Measurements from ENCODE around the gene NR2F1-AS1.
"Not testable (repeated sequence)": the region's sequence is repeated elsewhere in the genome, so short reads cannot be mapped to it uniquely, and the experiment has no call there.

NR2F1-AS1 gene

DNA sequence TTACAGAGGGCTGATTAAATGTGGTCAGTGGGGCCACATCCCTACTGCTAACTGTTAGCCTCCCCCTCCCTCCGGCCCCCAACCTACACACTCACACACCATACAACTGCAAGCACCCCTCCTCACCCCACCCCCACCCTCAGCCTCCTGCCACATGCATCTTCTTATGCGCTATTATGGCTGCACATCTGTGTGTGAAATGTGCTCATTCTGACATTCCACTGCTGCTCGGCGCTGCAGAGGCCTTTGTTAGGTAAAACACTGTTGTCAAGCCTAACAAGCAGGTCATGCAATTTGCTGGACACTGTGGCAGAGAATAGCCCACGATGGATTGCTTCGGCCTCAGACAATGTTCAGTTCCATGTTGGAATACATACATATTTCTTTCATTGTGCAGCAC, 173.6 kb downstream of the NR2F1-AS1 start:
- Histone ChIP-seq H3K4me1 (ENCODE audit: insufficient read depth, low read length) (0 out of 2 replicates have a peak, but pooled peaks cover 10% of the 10 kb centered on the region), H3K36me3 (ENCODE audit: insufficient read depth, low read length) (no peaks in the 10 kb centered on the region), H3K9ac (ENCODE audit: low read depth, low read length) (no peak overlapping the region), H3K9me3 (ENCODE audit: control insufficient read depth, insufficient read depth, low read length) (no peaks in the 10 kb centered on the region)

- Histone ChIP-seq H3K36me3 (ENCODE audit: insufficient read depth, low read length) (no peaks in the 10 kb centered on the region), H3K9me3 (ENCODE audit: control insufficient read depth, insufficient read depth, low read length) (no peaks in the 10 kb centered on the region), H3K4me1 (ENCODE audit: insufficient read depth, low read length) (0 out of 2 replicates have a peak, but pooled peaks cover 10% of the 10 kb centered on the region), H3K9ac (ENCODE audit: low read depth, low read length) (no peak overlapping the region)
Observed at GRCh38 chr5:93406971-93407401, 174.0 kb downstream of the NR2F1-AS1 start.

GRCh38 chr5:93404246-93404645, 176.8 kb downstream of the NR2F1-AS1 start:
- Histone ChIP-seq H3K36me3 (ENCODE audit: insufficient read depth, low read length) (no peaks in the 10 kb centered on the region), H3K9me3 (ENCODE audit: control insufficient read depth, insufficient read depth, low read length) (no peaks in the 10 kb centered on the region), H3K4me1 (ENCODE audit: insufficient read depth, low read length) (0 out of 2 replicates have a peak, but pooled peaks cover 10% of the 10 kb centered on the region), H3K9ac (ENCODE audit: low read depth, low read length) (no peak overlapping the region)

DNA sequence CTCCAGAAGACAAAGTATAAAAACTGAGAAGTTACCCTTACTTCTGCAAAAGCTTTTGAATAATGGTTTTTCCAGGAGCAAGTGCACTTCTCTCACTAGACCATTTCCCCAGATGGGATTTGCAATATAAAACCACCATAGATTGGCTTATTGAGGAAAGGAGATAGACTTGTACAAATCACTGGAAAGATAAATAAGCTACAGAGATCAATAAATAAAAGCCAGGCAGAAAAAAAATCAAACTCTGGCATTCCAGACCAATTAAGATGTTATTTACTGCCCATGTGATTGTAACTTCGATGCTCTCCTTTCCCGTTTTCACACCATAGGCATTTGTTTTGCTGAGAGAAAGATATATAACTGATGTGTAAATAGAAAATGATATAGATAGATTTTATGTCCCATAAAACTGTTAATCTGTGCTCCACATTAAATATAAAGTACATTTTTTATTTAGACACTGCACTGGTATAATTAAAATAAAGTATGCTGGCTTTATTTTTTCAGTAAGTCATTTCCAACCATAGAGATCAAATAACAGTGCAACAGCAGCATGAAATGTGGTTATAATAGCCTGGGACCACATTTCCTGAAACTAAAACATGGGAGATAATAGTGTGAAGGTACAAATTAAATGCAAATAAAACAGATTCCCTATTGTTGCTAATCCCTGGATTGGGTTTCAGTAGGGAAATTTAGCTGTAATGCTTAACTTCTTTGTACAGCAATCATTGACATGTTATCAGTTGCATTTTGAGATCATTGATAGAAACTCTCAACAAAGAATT, 177.7 kb downstream of the NR2F1-AS1 start:
- no peaks in the 10 kb centered on the region for H3K36me3 ChIP-seq (ENCODE audit: insufficient read depth, low read length)
- no peaks in the 10 kb centered on the region for H3K9me3 ChIP-seq (ENCODE audit: control insufficient read depth, insufficient read depth, low read length)
- H3K4me1 ChIP-seq (ENCODE audit: insufficient read depth, low read length) = 0 out of 2 replicates have a peak, but pooled peaks cover 9% of the 10 kb centered on the region
- H3K9ac ChIP-seq (ENCODE audit: low read depth, low read length) = no peak overlapping the region

- Histone ChIP-seq H3K36me3 (ENCODE audit: insufficient read depth, low read length) (no peaks in the 10 kb centered on the region), H3K4me1 (ENCODE audit: insufficient read depth, low read length) (no peaks in the 10 kb centered on the region), H3K9me3 (ENCODE audit: control insufficient read depth, insufficient read depth, low read length) (no peaks in the 10 kb centered on the region), H3K9ac (ENCODE audit: low read depth, low read length) (no peak overlapping the region)
Observed at GRCh38 chr5:93402451-93402850, 178.6 kb downstream of the NR2F1-AS1 start.

- Histone ChIP-seq H3K36me3 (ENCODE audit: insufficient read depth, low read length) (no peaks in the 10 kb centered on the region), H3K9ac (ENCODE audit: low read depth, low read length) (no peak overlapping the region), H3K4me1 (ENCODE audit: insufficient read depth, low read length) (no peaks in the 10 kb centered on the region), H3K9me3 (ENCODE audit: control insufficient read depth, insufficient read depth, low read length) (no peaks in the 10 kb centered on the region)
Observed at GRCh38 chr5:93401634-93402213, 179.3 kb downstream of the NR2F1-AS1 start.

- H3K36me3 ChIP-seq (ENCODE audit: insufficient read depth, low read length) = no peaks in the 10 kb centered on the region
- H3K9ac ChIP-seq (ENCODE audit: low read depth, low read length) = no peak overlapping the region
- peaks cover 3% of the 10 kb centered on the region; the same call in 1 of the 2 replicates for H3K9me3 ChIP-seq (ENCODE audit: control insufficient read depth, insufficient read depth, low read length)
- H3K4me1 ChIP-seq (ENCODE audit: insufficient read depth, low read length) = no peaks in the 10 kb centered on the region
Observed at GRCh38 chr5:93399675-93400074, 181.3 kb downstream of the NR2F1-AS1 start.

DNA sequence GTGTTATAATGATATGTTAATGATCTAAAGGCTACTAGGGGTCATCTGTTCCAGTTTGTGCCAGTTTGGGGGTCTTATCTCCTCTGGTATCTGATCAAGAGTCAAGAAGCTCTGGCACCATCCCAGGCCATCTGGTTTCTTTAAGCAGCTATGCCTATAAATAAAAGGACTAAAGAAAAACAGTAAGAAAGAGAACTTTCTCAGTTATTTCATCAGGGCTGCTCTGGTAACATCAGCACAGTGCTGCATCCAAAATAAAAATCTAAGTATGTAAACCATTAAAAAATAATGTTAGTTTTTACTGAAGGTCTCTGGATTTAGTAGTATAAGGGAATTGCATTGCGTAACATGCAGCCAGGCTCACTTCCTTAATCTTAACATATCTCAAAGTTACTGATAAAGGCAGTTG, 185.0 kb downstream of the NR2F1-AS1 start:
- Histone ChIP-seq H3K4me1 (ENCODE audit: insufficient read depth, low read length) (no peaks in the 10 kb centered on the region), H3K9ac (ENCODE audit: low read depth, low read length) (no peak overlapping the region), H3K9me3 (ENCODE audit: control insufficient read depth, insufficient read depth, low read length) (peaks cover 3% of the 10 kb centered on the region; the same call in 1 of the 2 replicates), H3K36me3 (ENCODE audit: insufficient read depth, low read length) (no peaks in the 10 kb centered on the region)

DNA sequence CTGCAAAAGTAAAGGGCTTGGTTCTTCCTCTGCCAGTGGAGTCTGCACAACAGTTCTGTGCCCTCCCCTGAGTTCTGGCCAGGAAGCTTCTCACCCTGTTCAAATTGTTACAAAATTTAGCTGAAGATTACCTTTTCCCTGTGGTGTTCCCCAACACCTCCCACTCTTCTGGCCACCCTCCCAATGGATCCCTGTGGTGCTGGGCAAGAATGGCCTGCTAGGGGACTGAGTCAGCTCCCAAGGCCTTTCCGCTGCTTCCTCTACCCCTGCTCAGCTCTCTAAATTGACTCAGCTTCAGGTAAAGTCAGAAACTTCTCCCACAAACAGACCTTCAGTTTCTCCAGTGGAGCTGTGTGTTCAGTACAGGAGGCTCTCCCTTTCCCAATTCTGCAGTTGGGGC, 186.0 kb downstream of the NR2F1-AS1 start:
- no peaks in the 10 kb centered on the region for H3K4me1 ChIP-seq (ENCODE audit: insufficient read depth, low read length)

GRCh38 chr5:93394301-93394700, 186.7 kb downstream of the NR2F1-AS1 start:
- H3K4me1 ChIP-seq (ENCODE audit: insufficient read depth, low read length) = no peaks in the 10 kb centered on the region
- no peaks in the 10 kb centered on the region for H3K36me3 ChIP-seq (ENCODE audit: insufficient read depth, low read length)
- peaks cover 3% of the 10 kb centered on the region; the same call in 1 of the 2 replicates for H3K9me3 ChIP-seq (ENCODE audit: control insufficient read depth, insufficient read depth, low read length)
- no peak overlapping the region for H3K9ac ChIP-seq (ENCODE audit: low read depth, low read length)

More for the DNA sequence above, 186.0 kb downstream of the NR2F1-AS1 start:
- H3K9ac ChIP-seq (ENCODE audit: low read depth, low read length) = no peak overlapping the region
- no peaks in the 10 kb centered on the region for H3K36me3 ChIP-seq (ENCODE audit: insufficient read depth, low read length)
- H3K9me3 ChIP-seq (ENCODE audit: control insufficient read depth, insufficient read depth, low read length) = peaks cover 3% of the 10 kb centered on the region; the same call in 1 of the 2 replicates

DNA sequence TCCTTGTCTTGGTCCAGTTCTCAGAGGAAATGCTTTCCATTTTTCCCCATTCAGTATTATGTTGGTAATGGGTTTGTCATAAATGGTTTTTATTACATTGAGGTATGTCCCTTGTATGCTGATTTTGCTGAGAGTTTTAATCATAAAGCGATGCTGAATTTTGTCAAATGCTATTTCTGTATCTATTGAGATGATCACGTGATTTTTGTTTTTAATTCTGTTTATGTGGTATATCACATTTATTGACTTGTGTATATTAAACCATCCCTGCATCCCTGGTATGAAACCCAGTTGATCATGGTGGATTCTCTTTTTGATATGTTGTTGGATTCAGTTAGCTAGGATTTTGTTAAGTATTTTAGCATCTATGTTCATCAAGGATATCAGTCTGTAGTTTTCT, 189.8 kb downstream of the NR2F1-AS1 start:
- not testable (repeated sequence) for H3K9ac ChIP-seq (ENCODE audit: low read depth, low read length); H3K36me3 ChIP-seq (ENCODE audit: insufficient read depth, low read length); H3K4me1 ChIP-seq (ENCODE audit: insufficient read depth, low read length); H3K9me3 ChIP-seq (ENCODE audit: control insufficient read depth, insufficient read depth, low read length)

- Histone ChIP-seq H3K4me1 (ENCODE audit: insufficient read depth, low read length) (no peaks in the 10 kb centered on the region), H3K36me3 (ENCODE audit: insufficient read depth, low read length) (no peaks in the 10 kb centered on the region), H3K9ac (ENCODE audit: low read depth, low read length) (no peak overlapping the region), H3K9me3 (ENCODE audit: control insufficient read depth, insufficient read depth, low read length) (no peaks in the 10 kb centered on the region)
Observed at GRCh38 chr5:93385655-93386054, 195.4 kb downstream of the NR2F1-AS1 start.

- Histone ChIP-seq H3K4me1 (ENCODE audit: insufficient read depth, low read length) (no peaks in the 10 kb centered on the region), H3K9ac (ENCODE audit: low read depth, low read length) (no peak overlapping the region), H3K36me3 (ENCODE audit: insufficient read depth, low read length) (no peaks in the 10 kb centered on the region), H3K9me3 (ENCODE audit: control insufficient read depth, insufficient read depth, low read length) (no peaks in the 10 kb centered on the region)
Observed at GRCh38 chr5:93384995-93385394, 196.0 kb downstream of the NR2F1-AS1 start.

DNA sequence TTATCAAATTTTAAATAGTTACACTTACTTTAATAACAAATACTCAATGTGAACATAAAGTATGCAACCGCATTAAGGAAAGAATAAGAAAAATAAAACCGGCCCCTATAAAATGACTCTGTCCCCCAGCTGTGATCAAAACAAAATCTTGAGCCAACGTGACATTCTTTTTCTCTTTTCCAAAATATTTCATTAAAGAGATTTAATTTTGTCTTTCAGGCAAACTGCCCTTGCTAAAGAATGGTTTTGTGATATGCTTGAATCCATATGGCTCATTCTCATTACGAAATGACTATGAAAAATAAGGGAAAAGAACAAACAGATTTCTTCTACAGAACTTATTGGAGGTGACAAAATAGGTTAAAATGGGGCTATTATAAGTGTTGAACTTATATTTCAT, 197.0 kb downstream of the NR2F1-AS1 start:
- Histone ChIP-seq H3K36me3 (ENCODE audit: insufficient read depth, low read length) (no peaks in the 10 kb centered on the region), H3K9ac (ENCODE audit: low read depth, low read length) (no peak overlapping the region)

More for the DNA sequence above, 197.0 kb downstream of the NR2F1-AS1 start:
- H3K9me3 ChIP-seq (ENCODE audit: control insufficient read depth, insufficient read depth, low read length) = no peaks in the 10 kb centered on the region
- H3K4me1 ChIP-seq (ENCODE audit: insufficient read depth, low read length) = no peaks in the 10 kb centered on the region
